Measurements from ENCODE around the gene DYNLRB1.

The DYNLRB1 gene

GRCh38 chr20:34546751-34547181, 30.5 kb downstream of the DYNLRB1 start:
- Histone ChIP-seq H3K4me3 (ENCODE audit: low read length) (no peak overlapping the region), H3K36me3 (ENCODE audit: control insufficient read depth, insufficient read depth, low read length, severe bottlenecking) (peaks cover 6% of the 10 kb centered on the region), H3K9ac (ENCODE audit: low read length) (no peak overlapping the region), H3K27me3 (replicated peaks; ENCODE audit: control insufficient read depth, insufficient read depth, low read length) (no peaks in the 10 kb centered on the region), H3K9me3 (ENCODE audit: control insufficient read depth, low read length) (no peaks in the 10 kb centered on the region), H3K4me1 (ENCODE audit: control insufficient read depth, insufficient read depth, low read length) (no peaks in the 10 kb centered on the region)
- no peak for DNase-seq (ENCODE audit: low read depth)

GRCh38 chr20:34547844-34548613, 31.8 kb downstream of the DYNLRB1 start:
- DNase-seq (ENCODE audit: low read depth): no peak
- Histone ChIP-seq H3K4me1 (ENCODE audit: control insufficient read depth, insufficient read depth, low read length) (no peaks in the 10 kb centered on the region), H3K36me3 (ENCODE audit: control insufficient read depth, insufficient read depth, low read length, severe bottlenecking) (no peaks in the 10 kb centered on the region), H3K9me3 (ENCODE audit: control insufficient read depth, low read length) (no peaks in the 10 kb centered on the region), H3K9ac (ENCODE audit: low read length) (no peak overlapping the region), H3K4me3 (ENCODE audit: low read length) (no peak overlapping the region), H3K27me3 (replicated peaks; ENCODE audit: control insufficient read depth, insufficient read depth, low read length) (no peaks in the 10 kb centered on the region)

GRCh38 chr20:34549291-34549928, 33.2 kb downstream of the DYNLRB1 start:
- H3K9me3 ChIP-seq (ENCODE audit: control insufficient read depth, low read length): no peaks in the 10 kb centered on the region
- H3K4me1 ChIP-seq (ENCODE audit: control insufficient read depth, insufficient read depth, low read length): no peaks in the 10 kb centered on the region
- H3K9ac ChIP-seq (ENCODE audit: low read length): no peak overlapping the region
- no peaks in the 10 kb centered on the region for H3K36me3 ChIP-seq (ENCODE audit: control insufficient read depth, insufficient read depth, low read length, severe bottlenecking)
- H3K4me3 ChIP-seq (ENCODE audit: low read length): no peak overlapping the region
- no peaks in the 10 kb centered on the region for H3K27me3 ChIP-seq (replicated peaks; ENCODE audit: control insufficient read depth, insufficient read depth, low read length)
- no peak for DNase-seq (ENCODE audit: low read depth)

GRCh38 chr20:34549929-34550305, 33.7 kb downstream of the DYNLRB1 start:
- no peak overlapping the region for H3K9ac ChIP-seq (ENCODE audit: low read length)
- H3K36me3 ChIP-seq (ENCODE audit: control insufficient read depth, insufficient read depth, low read length, severe bottlenecking): no peaks in the 10 kb centered on the region
- no peak overlapping the region for H3K4me3 ChIP-seq (ENCODE audit: low read length)
- DNase-seq (ENCODE audit: low read depth): no peak
- no peaks in the 10 kb centered on the region for H3K4me1 ChIP-seq (ENCODE audit: control insufficient read depth, insufficient read depth, low read length)
- no peaks in the 10 kb centered on the region for H3K9me3 ChIP-seq (ENCODE audit: control insufficient read depth, low read length)
- H3K27me3 ChIP-seq (replicated peaks; ENCODE audit: control insufficient read depth, insufficient read depth, low read length): no peaks in the 10 kb centered on the region

GRCh38 chr20:34552569-34552968, 36.3 kb downstream of the DYNLRB1 start:
- no peak for DNase-seq (ENCODE audit: low read depth)
- no peaks in the 10 kb centered on the region for H3K36me3 ChIP-seq (ENCODE audit: control insufficient read depth, insufficient read depth, low read length, severe bottlenecking)
- no peak overlapping the region for H3K9ac ChIP-seq (ENCODE audit: low read length)
- no peaks in the 10 kb centered on the region for H3K9me3 ChIP-seq (ENCODE audit: control insufficient read depth, low read length)
- H3K4me1 ChIP-seq (ENCODE audit: control insufficient read depth, insufficient read depth, low read length): no peaks in the 10 kb centered on the region
- H3K27me3 ChIP-seq (replicated peaks; ENCODE audit: control insufficient read depth, insufficient read depth, low read length): no peaks in the 10 kb centered on the region
- no peak overlapping the region for H3K4me3 ChIP-seq (ENCODE audit: low read length)

- Histone ChIP-seq H3K36me3 (ENCODE audit: control insufficient read depth, insufficient read depth, low read length, severe bottlenecking) (no peaks in the 10 kb centered on the region), H3K9me3 (ENCODE audit: control insufficient read depth, low read length) (no peaks in the 10 kb centered on the region), H3K27me3 (replicated peaks; ENCODE audit: control insufficient read depth, insufficient read depth, low read length) (no peaks in the 10 kb centered on the region), H3K4me3 (ENCODE audit: low read length) (no peak overlapping the region), H3K4me1 (ENCODE audit: control insufficient read depth, insufficient read depth, low read length) (peaks cover 5% of the 10 kb centered on the region), H3K9ac (ENCODE audit: low read length) (no peak overlapping the region)
- peak; percentile 9 for DNase-seq (ENCODE audit: low read depth)
These were observed 37.2 kb downstream of the DYNLRB1 start for GRCh38 chr20:34553366-34553867.

- peak overlapping the region; percentile 88 for H3K9ac ChIP-seq (ENCODE audit: low read length)
- peak overlapping the region; percentile 92 for H3K4me3 ChIP-seq (ENCODE audit: low read length)
- no peaks in the 10 kb centered on the region for H3K27me3 ChIP-seq (replicated peaks; ENCODE audit: control insufficient read depth, insufficient read depth, low read length)
- H3K4me1 ChIP-seq (ENCODE audit: control insufficient read depth, insufficient read depth, low read length): peaks cover 5% of the 10 kb centered on the region
- H3K36me3 ChIP-seq (ENCODE audit: control insufficient read depth, insufficient read depth, low read length, severe bottlenecking): peaks cover 4% of the 10 kb centered on the region
- DNase-seq (ENCODE audit: low read depth): no peak
- no peaks in the 10 kb centered on the region for H3K9me3 ChIP-seq (ENCODE audit: control insufficient read depth, low read length)
These were observed 41.7 kb downstream of the DYNLRB1 start for GRCh38 chr20:34557936-34558319.

- DNase-seq (ENCODE audit: low read depth): peak; percentile 99
- H3K4me3 ChIP-seq (ENCODE audit: low read length): peak within 1 kb of the TSS; percentile 92
These were observed 42.3 kb downstream of the DYNLRB1 start, which contains the start of gene MAP1LC3A for GRCh38 chr20:34558320-34559218. Gene MAP1LC3A (plus strand): TSS chr20:34558718. CDS start chr20:34558869, 151 bp downstream.

GRCh38 chr20:34559311-34560140, 43.3 kb downstream of the DYNLRB1 start:
- Histone ChIP-seq H3K9me3 (ENCODE audit: control insufficient read depth, low read length) (no peaks in the 10 kb centered on the region), H3K4me3 (ENCODE audit: low read length) (peak overlapping the region; percentile 64), H3K4me1 (ENCODE audit: control insufficient read depth, insufficient read depth, low read length) (peaks cover 7% of the 10 kb centered on the region), H3K36me3 (ENCODE audit: control insufficient read depth, insufficient read depth, low read length, severe bottlenecking) (peaks cover 4% of the 10 kb centered on the region), H3K9ac (ENCODE audit: low read length) (peak overlapping the region; percentile 46), H3K27me3 (replicated peaks; ENCODE audit: control insufficient read depth, insufficient read depth, low read length) (no peaks in the 10 kb centered on the region)
- DNase-seq (ENCODE audit: low read depth): no peak

More at GRCh38 chr20:34558320-34559218, 42.3 kb downstream of the DYNLRB1 start, which contains the start of gene MAP1LC3A:
- Histone ChIP-seq H3K27me3 (replicated peaks; ENCODE audit: control insufficient read depth, insufficient read depth, low read length) (no peaks in the 10 kb centered on the region), H3K9me3 (ENCODE audit: control insufficient read depth, low read length) (no peaks in the 10 kb centered on the region), H3K36me3 (ENCODE audit: control insufficient read depth, insufficient read depth, low read length, severe bottlenecking) (peaks cover 4% of the 10 kb centered on the region), H3K9ac (ENCODE audit: low read length) (peak within 1 kb of the TSS; percentile 88), H3K4me1 (ENCODE audit: control insufficient read depth, insufficient read depth, low read length) (peaks cover 5% of the 10 kb centered on the region)

- Histone ChIP-seq H3K27me3 (replicated peaks; ENCODE audit: control insufficient read depth, insufficient read depth, low read length) (no peaks in the 10 kb centered on the region), H3K36me3 (ENCODE audit: control insufficient read depth, insufficient read depth, low read length, severe bottlenecking) (peaks cover 4% of the 10 kb centered on the region), H3K9me3 (ENCODE audit: control insufficient read depth, low read length) (no peaks in the 10 kb centered on the region), H3K9ac (ENCODE audit: low read length) (no peak overlapping the region), H3K4me3 (ENCODE audit: low read length) (no peak overlapping the region), H3K4me1 (ENCODE audit: control insufficient read depth, insufficient read depth, low read length) (peaks cover 9% of the 10 kb centered on the region)
- no peak for DNase-seq (ENCODE audit: low read depth)
These were observed 43.9 kb downstream of the DYNLRB1 start for GRCh38 chr20:34560141-34560523.
